Neuron (in vitro differentiated cells): ENCODE measurements around the gene ANKRD36.
"Not testable (repeated sequence)": the region's sequence is repeated elsewhere in the genome, so short reads cannot be mapped to it uniquely, and the experiment has no call there.

Experiments
- H2AFZ ChIP-seq: one replicate; pipeline ENCODE4 v1.6.1; 2013; ENCODE audit warnings: low read depth, mild to moderate bottlenecking, inconsistent platforms, low read length, moderate library complexity
- H3K27me3 ChIP-seq: one replicate; pipeline ENCODE4 v1.6.1; 2013; ENCODE audit warnings: low read length; ENCODE audit not compliant: insufficient read depth
- H3K36me3 ChIP-seq: one replicate; pipeline ENCODE4 v1.6.1; 2013; ENCODE audit warnings: low read length; ENCODE audit not compliant: insufficient read depth
- H3K4me1 ChIP-seq: one replicate; pipeline ENCODE4 v1.6.1; 2013; ENCODE audit warnings: low read length; ENCODE audit not compliant: insufficient read depth
- H3K4me3 ChIP-seq: 2 replicates; pipeline ENCODE4 v1.5.1; 2013; ENCODE audit warnings: mild to moderate bottlenecking, low read length, moderate library complexity
- H3K9me3 ChIP-seq: one replicate; pipeline ENCODE4 v1.6.1; 2013; ENCODE audit warnings: low read length

Gene ANKRD36

DNA sequence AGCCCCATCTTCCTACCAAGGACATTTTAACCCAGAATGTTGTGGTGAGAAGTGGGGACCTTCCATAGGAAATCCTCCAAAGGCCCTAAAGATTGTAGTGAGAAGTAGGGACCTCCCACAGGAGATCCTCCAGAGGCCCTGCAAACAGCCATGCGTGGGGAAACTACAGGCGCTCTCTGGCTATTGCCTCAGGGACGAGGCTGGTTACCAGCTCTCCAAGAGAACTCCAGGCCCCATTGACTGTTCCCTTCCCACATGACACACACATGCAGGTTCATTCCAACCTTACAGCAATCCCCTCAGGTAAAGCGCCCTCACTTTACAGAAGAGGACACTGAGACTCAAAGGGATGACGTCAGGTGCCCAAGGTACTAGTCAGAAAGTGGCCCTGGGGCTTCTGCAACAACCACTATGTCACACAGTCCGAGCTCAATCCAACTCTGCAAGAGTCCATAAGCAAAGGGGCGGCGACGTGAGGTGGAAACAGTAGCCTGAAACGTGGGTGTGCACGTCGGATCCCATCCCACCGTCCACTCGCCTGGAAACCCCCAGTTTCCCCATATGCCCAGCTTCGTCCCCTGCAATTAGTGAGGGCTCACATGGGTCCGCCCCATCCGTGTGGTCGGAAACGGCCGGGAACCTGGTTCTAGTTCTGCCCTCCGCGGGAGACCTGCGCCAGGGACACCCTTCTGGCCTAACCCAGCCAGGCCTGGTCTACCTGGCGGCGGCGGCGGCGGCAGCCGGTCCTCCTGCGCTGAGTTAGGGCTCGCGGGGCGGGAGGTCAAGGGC, 18.8 kb upstream of the ANKRD36 start:
- not testable (repeated sequence) for H2AFZ ChIP-seq, H3K27me3 ChIP-seq, H3K36me3 ChIP-seq, H3K9me3 ChIP-seq, H3K4me1 ChIP-seq
- peak overlapping the region; percentile 52 for H3K4me3 ChIP-seq

DNA sequence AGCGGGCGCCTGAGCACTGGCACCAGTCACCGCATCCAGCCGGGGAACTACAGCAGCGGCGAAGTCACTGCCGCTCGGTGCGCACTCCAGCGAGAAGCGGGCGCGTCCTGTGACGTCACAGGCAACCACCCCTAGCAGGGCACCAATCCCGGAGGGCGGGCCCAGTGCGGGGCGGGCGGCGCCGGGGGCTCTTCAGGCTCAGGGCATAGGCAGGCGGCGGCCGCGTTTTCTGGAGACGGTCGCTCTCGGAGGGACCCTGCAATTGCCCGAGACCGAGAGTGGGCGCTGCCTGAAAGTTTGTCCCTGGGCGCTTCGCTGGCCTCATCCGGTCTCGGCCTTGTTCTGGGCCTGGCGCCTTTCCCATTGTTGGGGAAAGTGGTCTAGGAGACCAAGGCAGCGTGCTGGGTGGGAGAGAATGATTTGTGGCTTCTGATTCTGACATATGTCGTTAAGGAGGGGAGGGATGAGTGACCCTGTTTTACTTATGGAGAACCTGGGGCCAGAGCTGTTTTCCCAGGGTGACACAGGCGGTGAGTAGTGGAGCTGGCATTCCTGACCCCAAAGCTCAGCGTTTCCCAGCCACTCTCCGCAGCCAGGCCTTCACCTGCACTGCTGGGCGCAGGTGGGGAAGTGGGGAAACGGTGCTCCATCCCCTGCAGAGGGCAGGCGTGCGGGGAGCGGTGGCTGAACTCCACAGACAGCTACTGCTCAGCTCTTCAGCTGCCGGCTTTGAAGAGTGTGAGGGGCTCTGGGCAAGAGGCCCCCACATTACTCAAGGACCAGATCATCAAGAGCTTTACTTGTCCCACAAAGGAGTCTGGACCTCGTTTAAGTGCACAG, 18.0 kb upstream of the ANKRD36 start, which contains the start of gene FAHD2B:
TSS of gene FAHD2B (minus strand) at position 111 of the 840 bp plus-strand sequence. CDS start 3,176 bp downstream, outside the sequence.
- H3K4me1 ChIP-seq, H2AFZ ChIP-seq, H3K27me3 ChIP-seq, H3K9me3 ChIP-seq, H3K36me3 ChIP-seq: not testable (repeated sequence)
- peak within 1 kb of the TSS; percentile 52 for H3K4me3 ChIP-seq

GRCh38 chr2:97095661-97096060, 17.3 kb upstream of the ANKRD36 start:
- Histone ChIP-seq H3K9me3 (peaks cover 1% of the 10 kb centered on the region), H3K4me1 (peaks cover 7% of the 10 kb centered on the region), H3K27me3 (no peaks in the 10 kb centered on the region), H3K36me3 (no peaks in the 10 kb centered on the region), H3K4me3 (peak overlapping the region; percentile 52), H2AFZ (no peak overlapping the region)

GRCh38 chr2:97098786-97099372, 14.1 kb upstream of the ANKRD36 start:
- H3K36me3 ChIP-seq, H3K9me3 ChIP-seq, H3K27me3 ChIP-seq, H2AFZ ChIP-seq, H3K4me3 ChIP-seq, H3K4me1 ChIP-seq: not testable (repeated sequence)

DNA sequence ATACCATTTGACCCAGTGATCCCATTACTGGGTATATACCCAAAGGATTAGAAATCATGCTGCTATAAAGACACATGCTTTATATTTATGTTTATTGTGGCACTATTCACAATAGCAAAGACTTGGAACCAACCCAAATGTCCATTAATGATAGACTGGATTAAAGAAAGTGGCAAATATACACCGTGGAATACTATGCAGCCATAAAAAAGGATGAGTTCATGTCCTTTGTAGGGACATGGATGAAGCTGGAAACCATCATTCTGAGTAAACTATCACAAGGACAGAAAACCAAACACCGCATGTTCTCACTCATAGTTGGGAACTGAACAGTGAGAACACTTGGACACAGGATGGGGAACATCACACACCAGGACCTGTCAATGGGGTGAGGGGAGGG, 6.1 kb upstream of the ANKRD36 start:
- H3K9me3 ChIP-seq, H3K36me3 ChIP-seq, H3K27me3 ChIP-seq, H3K4me1 ChIP-seq, H2AFZ ChIP-seq, H3K4me3 ChIP-seq: not testable (repeated sequence)

DNA sequence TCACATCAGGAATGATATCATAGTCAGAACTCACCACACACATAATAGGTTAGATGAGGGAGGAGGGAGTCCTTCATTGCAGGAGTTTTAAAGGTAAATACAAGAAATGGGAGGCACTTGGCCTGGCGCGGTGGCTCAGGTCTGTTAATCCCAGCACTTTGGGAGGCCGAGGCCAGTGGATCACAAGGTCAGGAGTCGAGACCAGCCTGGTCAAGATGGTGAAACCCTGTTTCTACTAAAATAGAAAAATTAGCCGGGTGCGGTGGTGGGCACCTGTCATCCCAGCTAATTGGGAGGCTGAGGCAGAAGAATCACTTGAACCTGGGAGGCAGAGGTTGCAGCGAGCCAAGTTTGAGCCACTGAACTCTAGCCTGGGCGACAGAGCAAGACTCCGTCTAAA, 1.7 kb upstream of the ANKRD36 start:
- H3K4me3 ChIP-seq, H3K36me3 ChIP-seq, H3K27me3 ChIP-seq, H2AFZ ChIP-seq, H3K4me1 ChIP-seq, H3K9me3 ChIP-seq: not testable (repeated sequence)

GRCh38 chr2:97112320-97113049, 468 bp upstream of the ANKRD36 start:
- not testable (repeated sequence) for H3K4me1 ChIP-seq, H3K9me3 ChIP-seq, H3K27me3 ChIP-seq, H3K36me3 ChIP-seq
- Histone ChIP-seq H3K4me3 (peak overlapping the region; percentile 78), H2AFZ (peak overlapping the region; percentile 98)

- H3K4me1 ChIP-seq, H3K36me3 ChIP-seq, H3K9me3 ChIP-seq, H3K27me3 ChIP-seq: not testable (repeated sequence)
- Histone ChIP-seq H3K4me3 (peak overlapping the region; percentile 78), H2AFZ (peak overlapping the region; percentile 98)
These were observed 916 bp downstream of the ANKRD36 start for GRCh38 chr2:97113882-97114255.

DNA sequence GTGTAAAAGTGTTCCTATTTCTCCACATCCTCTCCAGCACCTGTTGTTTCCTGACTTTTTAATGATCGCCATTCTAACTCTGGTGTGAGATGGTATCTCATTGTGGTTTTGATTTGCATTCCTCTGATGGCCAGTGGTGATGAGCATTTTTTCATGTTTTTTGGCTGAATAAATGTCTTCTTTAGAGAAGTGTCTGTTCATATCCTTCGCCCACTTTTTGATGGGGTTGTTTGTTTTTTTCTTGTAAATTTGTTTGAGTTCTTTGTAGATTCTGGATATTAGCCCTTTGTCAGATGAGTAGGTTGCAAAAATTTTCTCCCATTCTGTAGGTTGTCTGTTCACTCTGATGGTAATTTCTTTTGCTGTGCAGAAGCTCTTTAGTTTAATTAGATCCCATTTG, 16.1 kb downstream of the ANKRD36 start:
- H3K27me3 ChIP-seq, H3K9me3 ChIP-seq, H2AFZ ChIP-seq, H3K36me3 ChIP-seq, H3K4me1 ChIP-seq, H3K4me3 ChIP-seq: not testable (repeated sequence)

GRCh38 chr2:97144016-97144415, 31.1 kb downstream of the ANKRD36 start:
- not testable (repeated sequence) for H3K4me1 ChIP-seq, H3K9me3 ChIP-seq, H3K4me3 ChIP-seq, H2AFZ ChIP-seq, H3K27me3 ChIP-seq
- H3K36me3 ChIP-seq, result peaks cover 10% of the 10 kb centered on the region

- not testable (repeated sequence) for H2AFZ ChIP-seq, H3K36me3 ChIP-seq, H3K4me1 ChIP-seq, H3K9me3 ChIP-seq, H3K4me3 ChIP-seq, H3K27me3 ChIP-seq
These were observed 53.6 kb downstream of the ANKRD36 start for GRCh38 chr2:97166548-97166947.

DNA sequence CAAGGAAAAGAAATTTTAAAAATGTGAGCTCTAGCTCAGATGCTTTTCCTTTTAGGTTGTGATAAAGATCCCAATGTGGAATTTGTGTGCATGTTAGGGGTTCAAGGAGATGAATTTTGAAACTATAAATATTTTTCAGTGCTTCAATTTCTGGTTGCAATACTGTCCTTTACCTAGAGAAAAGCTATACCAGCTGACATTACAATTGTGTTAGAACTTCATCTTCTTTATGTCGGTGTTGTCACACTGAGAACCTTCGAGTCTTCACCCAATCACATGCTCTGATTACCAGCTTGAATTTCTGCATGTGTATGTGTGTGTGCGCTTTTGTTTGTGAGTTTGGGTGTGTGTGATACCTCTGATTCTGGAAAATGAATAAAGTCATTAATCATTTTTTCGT, 55.0 kb downstream of the ANKRD36 start:
- H2AFZ ChIP-seq, H3K9me3 ChIP-seq, H3K4me1 ChIP-seq, H3K27me3 ChIP-seq, H3K36me3 ChIP-seq, H3K4me3 ChIP-seq: not testable (repeated sequence)

GRCh38 chr2:97168583-97168982, 55.6 kb downstream of the ANKRD36 start:
- not testable (repeated sequence) for H3K36me3 ChIP-seq, H3K4me3 ChIP-seq, H3K9me3 ChIP-seq, H3K4me1 ChIP-seq, H3K27me3 ChIP-seq, H2AFZ ChIP-seq
